Globus pallidus (tissue), 1 donor: Measurements from ENCODE around the gene WDR86.

Experiments used
- DNase-seq: peaks from one replicate; pipeline ENCODE4 v3.0.0-alpha.2; 2015; ENCODE audit warnings: low spot score

Gene WDR86

GRCh38 chr7:151439855-151440798 is 30.3 kb upstream of the WDR86 start, which contains the start of gene CRYGN:
Gene CRYGN (minus strand): TSS chr7:151440141. CDS start chr7:151439917, 224 bp downstream.
- DNase-seq = no peak

- DNase-seq = no peak
These were observed 29.2 kb upstream of the WDR86 start for GRCh38 chr7:151438864-151439601.

GRCh38 chr7:151437866-151438516 is 28.2 kb upstream of the WDR86 start:
- no peak for DNase-seq

GRCh38 chr7:151437159-151437553 is 27.3 kb upstream of the WDR86 start:
- no peak for DNase-seq

- DNase-seq = no peak
These were observed 26.8 kb upstream of the WDR86 start for GRCh38 chr7:151436446-151437158.

- DNase-seq = no peak
These were observed 26.1 kb upstream of the WDR86 start for GRCh38 chr7:151435971-151436370.

GRCh38 chr7:151435103-151435916 is 25.5 kb upstream of the WDR86 start:
- DNase-seq = peak; percentile 29

GRCh38 chr7:151434549-151434948 is 24.7 kb upstream of the WDR86 start:
- DNase-seq = no peak

GRCh38 chr7:151433721-151434400 is 24.0 kb upstream of the WDR86 start:
- DNase-seq = no peak

- DNase-seq = no peak
These were observed 23.1 kb upstream of the WDR86 start for GRCh38 chr7:151432658-151433521.

- DNase-seq = no peak
These were observed 22.0 kb upstream of the WDR86 start for GRCh38 chr7:151431768-151432311.

- DNase-seq = no peak
These were observed 21.5 kb upstream of the WDR86 start for GRCh38 chr7:151431281-151431767.

GRCh38 chr7:151430391-151431205 is 20.8 kb upstream of the WDR86 start:
- no peak for DNase-seq

- DNase-seq = no peak
These were observed 19.9 kb upstream of the WDR86 start for GRCh38 chr7:151429560-151430331.

- DNase-seq = no peak
These were observed 19.4 kb upstream of the WDR86 start for GRCh38 chr7:151429237-151429559.

- DNase-seq = peak; percentile 32
These were observed 18.8 kb upstream of the WDR86 start for GRCh38 chr7:151428378-151429236.
